Suprapubic skin (tissue), 3 donors: Measurements from ENCODE around the gene POLRMT.

ENCODE experiments used
- EP300 ChIP-seq: sonication (generic); formaldehyde crosslinking; IDR thresholded peaks from one replicate; pipeline ENCODE4 v1.6.1; 2017; ENCODE audit warnings: antibody characterized with exemption
- TF ChIP-seq, protein P1 (sequence below), 2 donors: fragments of 200-600 bp in 1 of 2; fragments of 450-650 bp in 1 of 2; sonication (generic) in 1 of 2; IDR thresholded peaks; one replicate each; pipeline ENCODE4 v1.5.1; 2016 to 2019; ENCODE audit warnings: antibody characterized with exemption in 2 of 2, mild to moderate bottlenecking in 1 of 2, moderate library complexity in 1 of 2

DNA sequence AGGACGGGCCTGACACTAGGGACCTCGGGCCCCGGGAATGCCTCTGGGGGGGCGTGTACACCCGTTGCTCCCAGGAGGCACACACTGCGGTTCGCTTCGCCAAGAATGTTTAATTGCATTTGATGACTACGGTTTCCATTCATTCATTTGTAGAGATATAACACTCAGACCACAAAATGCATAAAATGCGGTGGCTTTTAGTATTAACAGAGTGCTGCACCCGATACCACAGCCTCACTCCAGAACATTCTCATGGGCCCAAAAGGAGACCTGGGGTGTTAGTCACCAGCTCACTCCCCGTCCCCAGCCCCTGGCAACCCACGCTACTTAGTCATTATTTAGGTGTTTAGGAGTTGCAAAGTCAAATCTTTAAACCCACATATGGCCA is 21.9 kb downstream of the POLRMT start:
- no peak for TF ChIP-seq EP300
- TF ChIP-seq, protein P1, sequence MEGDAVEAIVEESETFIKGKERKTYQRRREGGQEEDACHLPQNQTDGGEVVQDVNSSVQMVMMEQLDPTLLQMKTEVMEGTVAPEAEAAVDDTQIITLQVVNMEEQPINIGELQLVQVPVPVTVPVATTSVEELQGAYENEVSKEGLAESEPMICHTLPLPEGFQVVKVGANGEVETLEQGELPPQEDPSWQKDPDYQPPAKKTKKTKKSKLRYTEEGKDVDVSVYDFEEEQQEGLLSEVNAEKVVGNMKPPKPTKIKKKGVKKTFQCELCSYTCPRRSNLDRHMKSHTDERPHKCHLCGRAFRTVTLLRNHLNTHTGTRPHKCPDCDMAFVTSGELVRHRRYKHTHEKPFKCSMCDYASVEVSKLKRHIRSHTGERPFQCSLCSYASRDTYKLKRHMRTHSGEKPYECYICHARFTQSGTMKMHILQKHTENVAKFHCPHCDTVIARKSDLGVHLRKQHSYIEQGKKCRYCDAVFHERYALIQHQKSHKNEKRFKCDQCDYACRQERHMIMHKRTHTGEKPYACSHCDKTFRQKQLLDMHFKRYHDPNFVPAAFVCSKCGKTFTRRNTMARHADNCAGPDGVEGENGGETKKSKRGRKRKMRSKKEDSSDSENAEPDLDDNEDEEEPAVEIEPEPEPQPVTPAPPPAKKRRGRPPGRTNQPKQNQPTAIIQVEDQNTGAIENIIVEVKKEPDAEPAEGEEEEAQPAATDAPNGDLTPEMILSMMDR (IDR thresholded peaks at IDR 0.05), result no peak
